ENCODE results near the gene CTCF.

DNA sequence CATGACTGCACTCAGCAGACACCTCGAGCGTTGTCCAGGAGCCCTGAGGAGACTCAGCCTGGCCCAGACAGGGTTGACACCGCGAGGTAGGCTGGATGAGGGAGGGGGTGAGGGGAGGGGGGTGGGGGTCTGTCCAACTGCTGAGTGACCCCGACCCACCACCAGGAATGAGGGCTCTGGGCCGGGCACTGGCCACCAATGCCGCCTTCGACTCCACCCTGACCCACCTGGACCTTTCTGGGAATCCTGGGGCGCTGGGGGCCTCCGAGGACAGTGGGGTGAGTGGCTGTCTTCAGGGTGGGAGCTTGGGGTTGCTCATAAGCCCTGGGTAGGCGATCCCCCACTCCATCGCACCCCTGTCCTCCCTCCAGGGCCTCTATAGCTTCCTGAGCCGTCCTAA, 85.4 kb downstream of the CTCF start:
- TF ChIP-seq CTCF (IDR thresholded peaks at IDR 0.05) = no peak
- TF ChIP-seq POLR2A (IDR thresholded peaks at IDR 0.05) = no peak

Data from lower leg skin (tissue), 3 donors.